SK-N-SH (cell line): ENCODE results near the gene ULK1. TPM values are rescaled to one million over a fixed set of nuclear protein-coding genes. Genes with fewer than 3 reads are reported as not detected.

Experiments
- CTCF ChIA-PET: fragments of 300-600, 350-600 bp; formaldehyde crosslinking; extraction: SDS; loops from one replicate; lab custom pipeline; 2021; lab: Yijun Ruan, JAX
- POLR2A ChIA-PET: fragments of 350-600 bp; sonication (Branson Sonifier 250); formaldehyde crosslinking; extraction: SDS; loops from one replicate; lab custom pipeline; 2020; ENCODE audit warnings: antibody characterized with exemption, inconsistent platforms; lab: Yijun Ruan, JAX
- DNase-seq: peaks from one replicate; pipeline ENCODE4 v3.0.0; 2012
- H2AFZ ChIP-seq: fragments of 200-600 bp; sonication (generic); 2 replicates; pipeline ENCODE4 v1.8.1; 2016; ENCODE audit warnings: antibody characterized with exemption, mild to moderate bottlenecking, low read depth
- H3F3A ChIP-seq: fragments of 200-600 bp; sonication (generic); replicated peaks from 2 replicates; pipeline ENCODE3; 2016; ENCODE audit warnings: antibody characterized with exemption, mild to moderate bottlenecking; ENCODE audit not compliant: insufficient read depth
- H3K27ac ChIP-seq, 2 experiments: fragments of 200-500 bp in 1 of 2; fragments of 200-600 bp in 1 of 2; sonication (Bioruptor generic) in 1 of 2; sonication (generic), shearing (Covaris generic) in 1 of 2; 2 replicates each; pipeline versions ENCODE4 v1.5.1 to v1.6.1; 2014 to 2016; ENCODE audit warnings: low read depth in 2 of 2, inconsistent platforms in 1 of 2, low read length in 1 of 2, mild to moderate bottlenecking in 1 of 2, mixed read lengths in 1 of 2
- H3K27me3 ChIP-seq: fragments of 200-600 bp; sonication (generic), shearing (Covaris generic); 2 replicates; pipeline ENCODE4 v1.6.1; 2016; ENCODE audit warnings: mixed run types; ENCODE audit not compliant: insufficient read depth
- H3K36me3 ChIP-seq, 2 experiments: fragments of 200-500 bp in 1 of 2; fragments of 200-600 bp in 1 of 2; sonication (Bioruptor generic) in 1 of 2; sonication (generic) in 1 of 2; replicated peaks in 1 of 2; 2 replicates each; pipeline versions ENCODE3 to v1.5.1; 2014 to 2016; ENCODE audit warnings: low read length in 1 of 2, mild to moderate bottlenecking in 1 of 2; ENCODE audit not compliant: insufficient read depth in 2 of 2, control insufficient read depth in 1 of 2
- H3K4me1 ChIP-seq, 2 experiments: fragments of 200-500 bp in 1 of 2; fragments of 200-600 bp in 1 of 2; sonication (Bioruptor generic) in 1 of 2; sonication (generic), shearing (Covaris generic) in 1 of 2; 2 replicates each; pipeline versions ENCODE4 v1.5.1 to v1.6.1; 2014 to 2016; ENCODE audit warnings: low read depth in 1 of 2, low read length in 1 of 2, mixed run types in 1 of 2; ENCODE audit not compliant: insufficient read depth in 2 of 2, control insufficient read depth in 1 of 2
- H3K4me2 ChIP-seq: fragments of 200-600 bp; sonication (generic), shearing (Covaris generic); 2 replicates; pipeline ENCODE4 v1.6.1; 2017; ENCODE audit warnings: mixed run types
- H3K4me3 ChIP-seq, 2 experiments: fragments of 200-500 bp in 1 of 2; fragments of 200-600 bp in 1 of 2; sonication (Bioruptor generic) in 1 of 2; sonication (generic), shearing (Covaris generic) in 1 of 2; 2 replicates each; pipeline versions ENCODE4 v1.5.1 to v1.8.1; 2014 to 2016; ENCODE audit warnings: low read depth in 2 of 2, inconsistent platforms in 1 of 2, low read length in 1 of 2, mild to moderate bottlenecking in 1 of 2, mixed read lengths in 1 of 2, moderate library complexity in 1 of 2
- H3K79me2 ChIP-seq: fragments of 200-600 bp; sonication (generic); 2 replicates; pipeline ENCODE4 v1.8.1; 2017; ENCODE audit warnings: mild to moderate bottlenecking; ENCODE audit not compliant: insufficient read depth
- H3K9ac ChIP-seq: fragments of 200-600 bp; sonication (generic); 2 replicates; pipeline ENCODE4 v1.6.1; 2017; ENCODE audit warnings: mixed run types
- H3K9me2 ChIP-seq: fragments of 200-600 bp; sonication (generic); 2 replicates; pipeline ENCODE4 v1.6.1; 2017; ENCODE audit warnings: mixed run types
- H3K9me3 ChIP-seq: fragments of 200-600 bp; sonication (generic); 2 replicates; pipeline ENCODE4 v1.6.1; 2017; ENCODE audit warnings: mixed run types, mild to moderate bottlenecking, moderate library complexity
- H4K20me1 ChIP-seq: fragments of 200-600 bp; sonication (generic); 2 replicates; pipeline ENCODE4 v1.6.1; 2017; ENCODE audit warnings: mild to moderate bottlenecking, mixed run types; ENCODE audit not compliant: insufficient read depth
- CHD2 ChIP-seq: fragments of 150-350 bp; IDR thresholded peaks from 2 replicates; pipeline ENCODE4 v1.6.1; 2018; ENCODE audit warnings: low read length; ENCODE audit not compliant: partially characterized antibody
- EZH2phosphoT487 ChIP-seq: fragments of 200-600 bp; sonication (generic); IDR thresholded peaks from 2 replicates; pipeline ENCODE4 v1.6.1; 2017; ENCODE audit warnings: low read depth, mixed run types, mild to moderate bottlenecking, antibody characterized with exemption, moderate library complexity, borderline replicate concordance
- FOSL2 ChIP-seq: IDR thresholded peaks from 2 replicates; pipeline ENCODE4 v1.4.0; 2012; ENCODE audit warnings: low read depth, mild to moderate bottlenecking, moderate library complexity, borderline replicate concordance
- FOXM1 ChIP-seq: IDR thresholded peaks from 2 replicates; pipeline ENCODE4 v1.4.0; 2012; ENCODE audit warnings: low read depth, mild to moderate bottlenecking
- GABPA ChIP-seq: IDR thresholded peaks from 2 replicates; pipeline ENCODE4 v1.4.0; 2012; ENCODE audit warnings: low read depth, mild to moderate bottlenecking
- GATA2 ChIP-seq: sonication (generic); formaldehyde crosslinking; IDR thresholded peaks from 2 replicates; pipeline ENCODE4 v1.5.0; 2020; ENCODE audit warnings: mild to moderate bottlenecking, missing genetic modification reagents
- NRF1 ChIP-seq: IDR thresholded peaks from 2 replicates; pipeline ENCODE4 v1.6.1; 2012; ENCODE audit warnings: low read depth, mild to moderate bottlenecking, low read length
- RFX5 ChIP-seq: IDR thresholded peaks from 2 replicates; pipeline ENCODE4 v1.6.1; 2012; ENCODE audit warnings: mild to moderate bottlenecking, improper control_type of control experiment, low read length
- SIN3A ChIP-seq: IDR thresholded peaks from 2 replicates; pipeline ENCODE4 v1.6.1; 2012; ENCODE audit warnings: low read depth, mild to moderate bottlenecking, low read length, moderate library complexity, borderline replicate concordance
- SMC3 ChIP-seq: IDR thresholded peaks from 2 replicates; pipeline ENCODE4 v1.6.1; 2012; ENCODE audit warnings: low read depth, low read length, improper control_type of control experiment
- TCF12 ChIP-seq: IDR thresholded peaks from 2 replicates; pipeline ENCODE4 v1.4.0; 2012
- TEAD4 ChIP-seq: IDR thresholded peaks from 2 replicates; pipeline ENCODE4 v1.4.0; 2012; ENCODE audit warnings: mild to moderate bottlenecking, borderline replicate concordance; ENCODE audit not compliant: insufficient read depth
- USF2 ChIP-seq: fragments of 150-350 bp; IDR thresholded peaks from 2 replicates; pipeline ENCODE4 v1.6.1; 2017; ENCODE audit warnings: antibody characterized with exemption, low read length, low read depth, borderline replicate concordance
- ZBTB33 ChIP-seq: IDR thresholded peaks from 2 replicates; pipeline ENCODE4 v1.4.0; 2012; ENCODE audit warnings: low read depth, borderline replicate concordance
- WGBS: methylation state at CpG from one replicate; pipeline ENCODE4 v1.1.6; 2017; ENCODE audit warnings: low lambda C conversion rate; 5-methylcytosine and 5-hydroxymethylcytosine counted together
- polyA plus RNA-seq, 3 experiments: library from polyadenylated mRNA; depleted of rRNA; stranded (reverse); fragments of >200 nt; gene quantifications; 2 replicates each; pipeline ENCODE4 v1.2.3, GENCODE V29; 2012
- TF ChIP-seq, protein P1 (sequence below): fragments of 200-600 bp; sonication (generic); IDR thresholded peaks from 2 replicates; pipeline ENCODE4 v1.6.1; 2017; ENCODE audit warnings: antibody characterized with exemption, mild to moderate bottlenecking, moderate library complexity

Gene ULK1
- polyA plus RNA-seq, 1 of the 3 experiments (the other 2 are of a cell fraction): 10.7 TPM

- no peak for TF ChIP-seq CHD2
Measured at GRCh38 chr12:131934535-131934934, 40.1 kb downstream of the ULK1 start (continued).

GRCh38 chr12:131938082-131938481, 43.7 kb downstream of the ULK1 start:
- H3K36me3 ChIP-seq: peaks cover 10 to 34% of the 10 kb centered on the region in 2 experiments
- ChIA-PET CTCF (interaction anchor here (1.3 kb wide), 1 partner anchor 12 kb away, joined by 3 read pairs; the partner anchor contains the start of gene EP400), POLR2A (no interaction called here)
- no peaks in the 10 kb centered on the region for H3K27me3 ChIP-seq
- no peaks in the 10 kb centered on the region for H3K9me3 ChIP-seq
- H3K4me3 ChIP-seq: no peak overlapping the region
- no peak overlapping the region for H3K9ac ChIP-seq
- 86% methylated on average over 7 of the region's 7 CpGs for WGBS
- no peak for DNase-seq
- H3K4me1 ChIP-seq: no peaks in the 10 kb centered on the region
- no peak overlapping the region for H3K27ac ChIP-seq
- H3F3A ChIP-seq: no peaks in the 10 kb centered on the region
- TF ChIP-seq ZBTB33 (no peak), EZH2phosphoT487 (no peak), NRF1 (no peak), TEAD4 (no peak), GATA2 (CRISPR knock-in tag) (no peak), FOSL2 (no peak), SIN3A (no peak), USF2 (no peak), RFX5 (no peak), GABPA (no peak), TCF12 (no peak), SMC3 (no peak), FOXM1 (no peak)
- H3K9me2 ChIP-seq: no peaks in the 10 kb centered on the region
- H3K4me2 ChIP-seq: no peak overlapping the region
- no peaks in the 10 kb centered on the region for H3K79me2 ChIP-seq
- H2AFZ ChIP-seq: no peak overlapping the region
- no peaks in the 10 kb centered on the region for H4K20me1 ChIP-seq

DNA sequence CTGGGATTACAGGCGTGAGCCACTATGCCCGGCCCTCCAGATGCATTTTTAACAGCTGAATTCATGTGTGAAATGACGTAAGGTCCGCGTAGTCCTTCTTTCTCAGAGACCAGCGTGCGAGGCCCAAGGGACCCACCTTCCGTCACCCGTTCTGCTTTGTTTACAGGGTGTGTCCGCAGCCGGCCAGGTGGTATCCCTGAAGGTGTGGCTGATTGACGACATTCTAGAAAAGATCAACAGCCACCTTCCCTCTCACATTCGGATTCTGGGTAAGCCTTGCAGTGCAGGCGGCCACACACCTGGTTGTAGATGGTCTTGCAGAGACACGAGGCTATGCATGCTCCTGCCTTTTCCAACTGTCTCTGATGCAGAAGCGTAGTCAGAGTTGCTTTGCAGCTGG, 44.6 kb downstream of the ULK1 start:
- WGBS: 98% methylated on average over 16 of the region's 16 CpGs
- no peak overlapping the region for H2AFZ ChIP-seq
- no peak overlapping the region for H3K4me3 ChIP-seq
- CTCF ChIA-PET: no interaction called here
- no peaks in the 10 kb centered on the region for H3K79me2 ChIP-seq
- H3K4me2 ChIP-seq: no peak overlapping the region
- TF ChIP-seq TEAD4: no peak
- TF ChIP-seq, protein P1, sequence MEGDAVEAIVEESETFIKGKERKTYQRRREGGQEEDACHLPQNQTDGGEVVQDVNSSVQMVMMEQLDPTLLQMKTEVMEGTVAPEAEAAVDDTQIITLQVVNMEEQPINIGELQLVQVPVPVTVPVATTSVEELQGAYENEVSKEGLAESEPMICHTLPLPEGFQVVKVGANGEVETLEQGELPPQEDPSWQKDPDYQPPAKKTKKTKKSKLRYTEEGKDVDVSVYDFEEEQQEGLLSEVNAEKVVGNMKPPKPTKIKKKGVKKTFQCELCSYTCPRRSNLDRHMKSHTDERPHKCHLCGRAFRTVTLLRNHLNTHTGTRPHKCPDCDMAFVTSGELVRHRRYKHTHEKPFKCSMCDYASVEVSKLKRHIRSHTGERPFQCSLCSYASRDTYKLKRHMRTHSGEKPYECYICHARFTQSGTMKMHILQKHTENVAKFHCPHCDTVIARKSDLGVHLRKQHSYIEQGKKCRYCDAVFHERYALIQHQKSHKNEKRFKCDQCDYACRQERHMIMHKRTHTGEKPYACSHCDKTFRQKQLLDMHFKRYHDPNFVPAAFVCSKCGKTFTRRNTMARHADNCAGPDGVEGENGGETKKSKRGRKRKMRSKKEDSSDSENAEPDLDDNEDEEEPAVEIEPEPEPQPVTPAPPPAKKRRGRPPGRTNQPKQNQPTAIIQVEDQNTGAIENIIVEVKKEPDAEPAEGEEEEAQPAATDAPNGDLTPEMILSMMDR: no peak
- TF ChIP-seq EZH2phosphoT487: no peak
- TF ChIP-seq, all 33 proteins: peak for 0
- POLR2A ChIA-PET: no interaction called here
- DNase-seq: no peak
- H3K9me2 ChIP-seq: no peaks in the 10 kb centered on the region
- H3K4me1 ChIP-seq: no peaks in the 10 kb centered on the region
- no peak overlapping the region for H3K9ac ChIP-seq
- H3K36me3 ChIP-seq: peaks cover 3 to 32% of the 10 kb centered on the region in 2 experiments
- no peak overlapping the region for H3K27ac ChIP-seq
- H3K27me3 ChIP-seq: no peaks in the 10 kb centered on the region
- no peaks in the 10 kb centered on the region for H3K9me3 ChIP-seq
- H3F3A ChIP-seq: no peaks in the 10 kb centered on the region
- no peaks in the 10 kb centered on the region for H4K20me1 ChIP-seq
